ENCODE results near the gene MOGAT1. TPM values are rescaled to one million over a fixed set of nuclear protein-coding genes. Genes with fewer than 3 reads are reported as not detected.

Gene MOGAT1
- total RNA-seq, result not detected

GRCh38 chr2:222671259-222672067 lies at the start of gene MOGAT1:
MOGAT1 (plus strand) TSS chr2:222671658; CDS start chr2:222671786, 128 bp downstream.
- peak; percentile 42 for DNase-seq (ENCODE audit: low spot score)

- DNase-seq (ENCODE audit: low spot score), result no peak
Observed at GRCh38 chr2:222621893-222622292, 49.6 kb upstream of the MOGAT1 start.

- no peak for DNase-seq (ENCODE audit: low spot score)
Observed at GRCh38 chr2:222622910-222623309, 48.5 kb upstream of the MOGAT1 start.

GRCh38 chr2:222623756-222624309 lies 47.6 kb upstream of the MOGAT1 start:
- no peak for DNase-seq (ENCODE audit: low spot score)

GRCh38 chr2:222627764-222628163 lies 43.7 kb upstream of the MOGAT1 start:
- DNase-seq (ENCODE audit: low spot score), result no peak

GRCh38 chr2:222635295-222635694 lies 36.2 kb upstream of the MOGAT1 start:
- DNase-seq (ENCODE audit: low spot score), result no peak

GRCh38 chr2:222637067-222637466 lies 34.4 kb upstream of the MOGAT1 start:
- no peak for DNase-seq (ENCODE audit: low spot score)

- DNase-seq (ENCODE audit: low spot score), result no peak
Observed at GRCh38 chr2:222641336-222641735, 30.1 kb upstream of the MOGAT1 start.

- DNase-seq (ENCODE audit: low spot score), result no peak
Observed at GRCh38 chr2:222643134-222643533, 28.3 kb upstream of the MOGAT1 start.

GRCh38 chr2:222646008-222646407 lies 25.4 kb upstream of the MOGAT1 start:
- no peak for DNase-seq (ENCODE audit: low spot score)

- DNase-seq (ENCODE audit: low spot score), result no peak
Observed at GRCh38 chr2:222649801-222650200, 21.7 kb upstream of the MOGAT1 start.

- no peak for DNase-seq (ENCODE audit: low spot score)
Observed at GRCh38 chr2:222651718-222652418, 19.6 kb upstream of the MOGAT1 start.

- no peak for DNase-seq (ENCODE audit: low spot score)
Observed at GRCh38 chr2:222652491-222653255, 18.8 kb upstream of the MOGAT1 start.

GRCh38 chr2:222653280-222653679 lies 18.2 kb upstream of the MOGAT1 start:
- no peak for DNase-seq (ENCODE audit: low spot score)

- DNase-seq (ENCODE audit: low spot score), result peak; percentile 94
Observed at GRCh38 chr2:222655787-222656525, 15.5 kb upstream of the MOGAT1 start, which contains the start of gene FARSB. FARSB (minus strand) TSS chr2:222656092; CDS start chr2:222656073, 19 bp downstream.

GRCh38 chr2:222656526-222657446 lies 14.7 kb upstream of the MOGAT1 start:
- no peak for DNase-seq (ENCODE audit: low spot score)

GRCh38 chr2:222663479-222663878 lies 8.0 kb upstream of the MOGAT1 start:
- DNase-seq (ENCODE audit: low spot score), result no peak

GRCh38 chr2:222668494-222669154 lies 2.8 kb upstream of the MOGAT1 start:
- no peak for DNase-seq (ENCODE audit: low spot score)

GRCh38 chr2:222669353-222669752 lies 2.1 kb upstream of the MOGAT1 start:
- no peak for DNase-seq (ENCODE audit: low spot score)

All from ureter (tissue), 1 donor.